ENCODE results near the gene PRRT3.

GRCh38 chr3:9951962-9952805 lies at the start of gene PRRT3:
- TF ChIP-seq TEAD1 (CRISPR knock-in tag; IDR thresholded peaks at IDR 0.05) (peak; percentile 83), IRF1 (CRISPR knock-in tag; IDR thresholded peaks at IDR 0.05) (no peak), E2F1 (CRISPR knock-in tag; IDR thresholded peaks at IDR 0.05) (no peak), JUN (CRISPR knock-in tag; IDR thresholded peaks at IDR 0.05) (0 out of 2 replicates have a peak, but pooled peaks have one; percentile 63), ZNF425 (CRISPR knock-in tag; conservative IDR thresholded peaks at IDR 0.05) (no peak), ZMAT4 (CRISPR knock-in tag; IDR thresholded peaks at IDR 0.05) (no peak), TEAD4 (CRISPR knock-in tag; IDR thresholded peaks at IDR 0.05) (peak; percentile 53; the same call in 1 of the 2 replicates)
- TF ChIP-seq, protein P1, sequence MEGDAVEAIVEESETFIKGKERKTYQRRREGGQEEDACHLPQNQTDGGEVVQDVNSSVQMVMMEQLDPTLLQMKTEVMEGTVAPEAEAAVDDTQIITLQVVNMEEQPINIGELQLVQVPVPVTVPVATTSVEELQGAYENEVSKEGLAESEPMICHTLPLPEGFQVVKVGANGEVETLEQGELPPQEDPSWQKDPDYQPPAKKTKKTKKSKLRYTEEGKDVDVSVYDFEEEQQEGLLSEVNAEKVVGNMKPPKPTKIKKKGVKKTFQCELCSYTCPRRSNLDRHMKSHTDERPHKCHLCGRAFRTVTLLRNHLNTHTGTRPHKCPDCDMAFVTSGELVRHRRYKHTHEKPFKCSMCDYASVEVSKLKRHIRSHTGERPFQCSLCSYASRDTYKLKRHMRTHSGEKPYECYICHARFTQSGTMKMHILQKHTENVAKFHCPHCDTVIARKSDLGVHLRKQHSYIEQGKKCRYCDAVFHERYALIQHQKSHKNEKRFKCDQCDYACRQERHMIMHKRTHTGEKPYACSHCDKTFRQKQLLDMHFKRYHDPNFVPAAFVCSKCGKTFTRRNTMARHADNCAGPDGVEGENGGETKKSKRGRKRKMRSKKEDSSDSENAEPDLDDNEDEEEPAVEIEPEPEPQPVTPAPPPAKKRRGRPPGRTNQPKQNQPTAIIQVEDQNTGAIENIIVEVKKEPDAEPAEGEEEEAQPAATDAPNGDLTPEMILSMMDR (IDR thresholded peaks at IDR 0.05): no peak
- TF ChIP-seq, protein P2, sequence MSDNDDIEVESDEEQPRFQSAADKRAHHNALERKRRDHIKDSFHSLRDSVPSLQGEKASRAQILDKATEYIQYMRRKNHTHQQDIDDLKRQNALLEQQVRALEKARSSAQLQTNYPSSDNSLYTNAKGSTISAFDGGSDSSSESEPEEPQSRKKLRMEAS (CRISPR knock-in tag; IDR thresholded peaks at IDR 0.05): no peak; the same call in 1 of the 2 replicates
- TF ChIP-seq, protein P3, sequence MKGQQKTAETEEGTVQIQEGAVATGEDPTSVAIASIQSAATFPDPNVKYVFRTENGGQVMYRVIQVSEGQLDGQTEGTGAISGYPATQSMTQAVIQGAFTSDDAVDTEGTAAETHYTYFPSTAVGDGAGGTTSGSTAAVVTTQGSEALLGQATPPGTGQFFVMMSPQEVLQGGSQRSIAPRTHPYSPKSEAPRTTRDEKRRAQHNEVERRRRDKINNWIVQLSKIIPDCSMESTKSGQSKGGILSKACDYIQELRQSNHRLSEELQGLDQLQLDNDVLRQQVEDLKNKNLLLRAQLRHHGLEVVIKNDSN (CRISPR knock-in tag; IDR thresholded peaks at IDR 0.05): no peak; the same call in 1 of the 2 replicates

Data from WTC11 (cell line).